Activated T-cell treated with anti-CD3 and anti-CD28 coated beads, Interleukin-2, amount 50 U/mL, for 24 hours (primary cell): ENCODE data around the gene HIC2.
"Not testable (repeated sequence)": the region's sequence is repeated elsewhere in the genome, so short reads cannot be mapped to it uniquely, and the experiment has no call there.

Source experiments
- DNase-seq: peaks from one replicate; pipeline ENCODE4 v3.0.0-alpha.2; 2020
- H3K27ac Mint-ChIP-seq: 2 replicates; pipeline ENCODE4 v1.8.0; 2020; ENCODE audit warnings: mild to moderate bottlenecking, mixed read lengths
- H3K27me3 Mint-ChIP-seq: 2 replicates; pipeline ENCODE4 v1.8.0; 2020; ENCODE audit warnings: mixed read lengths
- H3K36me3 Mint-ChIP-seq: 2 replicates; pipeline ENCODE4 v1.8.0; 2020; ENCODE audit warnings: low read depth, mixed read lengths
- H3K4me1 Mint-ChIP-seq: 2 replicates; pipeline ENCODE4 v1.8.0; 2020; ENCODE audit warnings: low read depth, mixed read lengths
- H3K4me3 Mint-ChIP-seq: 2 replicates; pipeline ENCODE4 v1.8.0; 2020; ENCODE audit warnings: mild to moderate bottlenecking, moderate library complexity, mixed read lengths
- H3K9me3 Mint-ChIP-seq: 2 replicates; pipeline ENCODE4 v1.8.0; 2020; ENCODE audit warnings: mixed read lengths

The HIC2 gene

GRCh38 chr22:21493789-21494782 is 76.9 kb downstream of the HIC2 start:
- H3K36me3 Mint-ChIP-seq, H3K27ac Mint-ChIP-seq, H3K4me3 Mint-ChIP-seq: not testable (repeated sequence)

GRCh38 chr22:21497984-21498383 is 80.8 kb downstream of the HIC2 start:
- H3K27me3 Mint-ChIP-seq, H3K4me3 Mint-ChIP-seq, H3K9me3 Mint-ChIP-seq, H3K27ac Mint-ChIP-seq, H3K36me3 Mint-ChIP-seq, H3K4me1 Mint-ChIP-seq, DNase-seq: not testable (repeated sequence)

More at GRCh38 chr22:21493789-21494782, 76.9 kb downstream of the HIC2 start:
- not testable (repeated sequence) for H3K9me3 Mint-ChIP-seq, H3K27me3 Mint-ChIP-seq, DNase-seq, H3K4me1 Mint-ChIP-seq

GRCh38 chr22:21498489-21498888 is 81.3 kb downstream of the HIC2 start:
- not testable (repeated sequence) for H3K36me3 Mint-ChIP-seq, H3K27me3 Mint-ChIP-seq, DNase-seq, H3K4me1 Mint-ChIP-seq, H3K4me3 Mint-ChIP-seq, H3K9me3 Mint-ChIP-seq, H3K27ac Mint-ChIP-seq

- H3K27ac Mint-ChIP-seq, H3K4me3 Mint-ChIP-seq, H3K36me3 Mint-ChIP-seq, H3K4me1 Mint-ChIP-seq, DNase-seq, H3K27me3 Mint-ChIP-seq, H3K9me3 Mint-ChIP-seq: not testable (repeated sequence)
Observed at GRCh38 chr22:21499623-21500506, 82.7 kb downstream of the HIC2 start.
